ENCODE measurements around the gene CPXM1.
"Not testable (repeated sequence)": the region's sequence is repeated elsewhere in the genome, so short reads cannot be mapped to it uniquely, and the experiment has no call there.

The CPXM1 gene

GRCh38 chr20:2800521-2801285 lies at the start of gene CPXM1:
CPXM1 (minus strand) TSS chr20:2800627; CDS start chr20:2800572, 55 bp downstream.
- no peak for DNase-seq (ENCODE audit: low spot score)

GRCh38 chr20:2849529-2849928 lies 49.1 kb upstream of the CPXM1 start:
- no peak for DNase-seq (ENCODE audit: low spot score)

- DNase-seq (ENCODE audit: low spot score) = no peak
Observed at GRCh38 chr20:2847802-2848201, 47.4 kb upstream of the CPXM1 start.

GRCh38 chr20:2846698-2847097 lies 46.3 kb upstream of the CPXM1 start:
- no peak for DNase-seq (ENCODE audit: low spot score)

DNA sequence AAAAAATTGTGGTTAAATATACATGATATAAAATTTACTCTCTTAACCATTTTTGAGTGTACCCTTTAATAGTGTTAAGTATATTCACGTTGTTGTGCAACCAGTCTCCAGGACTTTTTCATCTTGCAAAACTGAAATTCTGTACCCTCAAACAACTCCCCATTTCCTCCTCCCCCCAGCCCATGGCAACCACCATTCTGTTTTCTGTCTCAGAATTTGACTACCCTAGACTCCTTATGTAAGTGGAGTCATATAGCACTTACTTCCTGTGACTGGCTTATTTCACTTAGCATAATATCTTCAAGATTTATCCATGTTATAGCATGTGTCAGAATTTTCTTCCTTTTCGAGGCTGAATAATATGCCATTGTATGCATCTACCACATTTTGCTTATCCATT lies 45.2 kb upstream of the CPXM1 start:
- DNase-seq (ENCODE audit: low spot score) = no peak

GRCh38 chr20:2840967-2841531 lies 40.6 kb upstream of the CPXM1 start:
- peak; percentile 20 for DNase-seq (ENCODE audit: low spot score)

GRCh38 chr20:2840138-2840966 lies 39.9 kb upstream of the CPXM1 start, which contains the start of the genes PCED1A and VPS16:
PCED1A (minus strand) TSS chr20:2840655; CDS start chr20:2839912, 743 bp downstream.
VPS16 (plus strand) TSS chr20:2840745; CDS start chr20:2840775, 30 bp downstream.
- DNase-seq (ENCODE audit: low spot score) = peak; percentile 89

- DNase-seq (ENCODE audit: low spot score) = no peak
Observed at GRCh38 chr20:2839732-2840137, 39.3 kb upstream of the CPXM1 start.

DNA sequence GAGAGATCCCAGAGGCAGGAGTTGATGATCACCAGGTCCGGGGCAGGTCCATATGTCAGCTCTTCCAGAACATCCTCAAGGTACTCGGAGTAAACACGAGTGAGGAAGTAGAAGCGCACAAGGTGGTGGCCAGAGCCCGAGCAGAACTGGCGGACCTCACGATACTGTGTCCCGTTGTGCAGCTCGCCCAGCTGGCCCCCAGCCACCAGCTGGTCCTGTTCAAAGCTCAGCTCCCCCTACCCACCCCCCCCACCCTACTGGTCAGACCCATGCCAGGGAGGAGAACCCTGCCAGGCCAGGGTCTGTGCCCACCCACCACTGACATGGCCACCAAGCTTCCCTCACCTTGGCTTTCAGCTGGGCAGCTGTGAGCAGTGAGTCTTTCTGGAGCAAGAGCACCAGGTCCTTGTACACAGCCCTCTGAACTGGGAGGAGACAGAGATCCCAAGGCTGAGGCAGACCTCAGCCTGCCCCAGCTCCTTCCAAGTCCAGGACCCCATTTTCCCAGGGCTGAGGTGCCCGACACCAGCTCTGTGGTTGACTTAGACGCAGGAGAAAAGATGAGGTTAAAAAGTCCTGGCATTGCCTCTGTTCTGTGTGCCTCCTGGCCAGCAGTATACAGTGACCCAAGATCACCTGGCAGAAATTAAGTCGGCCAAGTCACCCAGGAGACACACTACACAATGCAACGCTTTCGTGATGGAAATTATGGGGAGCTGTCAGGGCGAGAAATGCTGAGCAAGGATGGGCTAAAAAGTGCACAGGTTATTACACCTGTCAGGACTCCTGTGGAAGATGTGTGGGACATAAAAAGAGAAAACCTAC lies 38.6 kb upstream of the CPXM1 start:
- DNase-seq (ENCODE audit: low spot score) = no peak

DNA sequence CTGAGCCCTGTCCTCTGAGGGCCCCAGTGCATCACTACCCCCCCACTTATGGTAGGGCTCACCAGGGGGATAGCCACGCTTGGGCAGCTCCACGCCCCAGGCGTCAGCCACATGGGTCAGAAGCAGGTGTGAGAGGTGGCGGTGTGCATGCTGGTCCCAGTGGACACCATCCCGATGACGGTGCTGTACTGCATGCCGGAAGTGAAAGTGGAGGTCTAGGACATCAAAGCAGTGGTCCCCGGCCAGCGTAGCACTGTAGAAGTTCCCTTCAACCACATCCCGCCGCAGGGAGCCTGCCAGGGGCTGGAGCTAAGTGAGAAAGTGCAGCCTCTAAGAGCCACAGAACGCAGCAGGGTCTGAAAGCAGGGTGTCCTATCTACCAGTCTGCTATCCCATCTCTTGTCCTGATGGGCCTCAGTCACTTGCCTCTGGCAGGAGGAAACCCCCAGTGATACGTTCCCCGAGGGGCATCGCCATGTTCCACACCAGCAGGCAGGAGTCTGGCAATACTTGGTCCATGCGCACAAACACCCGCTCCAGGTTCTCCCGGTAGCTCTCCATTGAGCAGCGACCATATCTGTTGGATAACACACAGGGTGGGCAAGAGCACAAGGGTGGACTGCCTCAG lies 37.9 kb upstream of the CPXM1 start:
- no peak for DNase-seq (ENCODE audit: low spot score)

- DNase-seq (ENCODE audit: low spot score) = no peak
Observed at GRCh38 chr20:2837221-2837960, 37.0 kb upstream of the CPXM1 start.

GRCh38 chr20:2836035-2836434 lies 35.6 kb upstream of the CPXM1 start:
- no peak for DNase-seq (ENCODE audit: low spot score)

- no peak for DNase-seq (ENCODE audit: low spot score)
Observed at GRCh38 chr20:2835331-2835796, 34.9 kb upstream of the CPXM1 start.

- no peak for DNase-seq (ENCODE audit: low spot score)
Observed at GRCh38 chr20:2834401-2835110, 34.1 kb upstream of the CPXM1 start.

- DNase-seq (ENCODE audit: low spot score) = no peak
Observed at GRCh38 chr20:2833761-2834160, 33.3 kb upstream of the CPXM1 start.

DNA sequence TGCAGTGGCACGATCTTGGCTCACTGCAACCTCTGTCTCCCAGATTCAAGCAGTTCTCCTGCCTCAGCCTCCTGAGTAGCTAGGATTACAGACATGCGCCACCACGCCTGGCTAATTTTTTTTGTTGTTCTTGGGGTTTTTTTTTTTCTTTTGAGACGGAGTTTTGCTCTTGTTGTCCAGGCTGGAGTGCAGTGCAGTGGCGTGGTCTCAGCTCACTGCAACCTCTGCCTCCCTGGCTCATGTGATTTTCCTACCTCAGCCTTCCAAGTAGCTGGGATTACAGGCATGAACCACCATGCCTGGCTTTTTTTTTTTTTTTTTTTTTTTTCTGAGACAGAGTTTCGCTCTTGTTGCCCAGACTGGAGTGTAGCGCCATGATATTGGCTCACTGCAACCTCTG lies 30.8 kb upstream of the CPXM1 start:
- DNase-seq (ENCODE audit: low spot score) = not testable (repeated sequence)

GRCh38 chr20:2829376-2829775 lies 28.9 kb upstream of the CPXM1 start:
- DNase-seq (ENCODE audit: low spot score) = no peak

GRCh38 chr20:2826655-2827054 lies 26.2 kb upstream of the CPXM1 start:
- DNase-seq (ENCODE audit: low spot score) = no peak

- DNase-seq (ENCODE audit: low spot score) = peak; percentile 15
Observed at GRCh38 chr20:2825761-2826160, 25.3 kb upstream of the CPXM1 start.

GRCh38 chr20:2822073-2822472 lies 21.6 kb upstream of the CPXM1 start:
- DNase-seq (ENCODE audit: low spot score) = peak; percentile 29

Data from activated CD4-positive, alpha-beta T cell treated with anti-CD3 and anti-CD28 coated beads, Interleukin-2, Interleukin-4, amounts not matched to agents 100 ng/mL and 50 ng/mL, durations not matched to agents 16 hours and 8 hours (primary cell).